Psoas muscle (tissue), 8 donors: ENCODE results near the gene AGRN. TPM values are rescaled to one million over a fixed set of nuclear protein-coding genes. Genes with fewer than 3 reads are reported as not detected.

Experiments
- ATAC-seq, 4 donors: fragments of 200-7000 bp; cut with Tn5 transposase; one replicate each; pipeline ENCODE4 v1.9.1; 2020; ENCODE audit warnings: moderate library complexity in 3 of 4, mild to moderate bottlenecking in 2 of 4
- DNase-seq, 2 donors: peaks; one replicate each; pipeline ENCODE4 v3.0.0-alpha.2; 2020
- H3K27ac ChIP-seq: fragments of 200-600 bp; one replicate; pipeline ENCODE4 v1.8.0; 2022
- H3K27me3 ChIP-seq, 3 donors: fragments of 200-600 bp in 1 of 3; one replicate each; pipeline versions ENCODE4 v1.6.1 to v1.8.0; 2013 to 2022; ENCODE audit warnings: low read length in 2 of 3, mild to moderate bottlenecking in 2 of 3, moderate library complexity in 1 of 3; ENCODE audit not compliant: insufficient read depth in 3 of 3
- H3K36me3 ChIP-seq, 2 donors: fragments of 200-600 bp in 1 of 2; one replicate each; pipeline versions ENCODE4 v1.6.1 to v1.8.0; 2013 to 2022; ENCODE audit warnings: low read depth in 1 of 2, mild to moderate bottlenecking in 1 of 2, moderate library complexity in 1 of 2; ENCODE audit not compliant: insufficient read depth in 1 of 2
- H3K4me1 ChIP-seq: fragments of 200-600 bp; one replicate; pipeline ENCODE4 v1.8.0; 2022
- H3K4me3 ChIP-seq: fragments of 200-600 bp; one replicate; pipeline ENCODE4 v1.8.0; 2022; ENCODE audit warnings: mild to moderate bottlenecking
- H3K9me3 ChIP-seq: fragments of 200-600 bp; one replicate; pipeline ENCODE4 v1.8.0; 2022
- WGBS, 3 donors: extraction: QIAGEN DNeasy Blood & Tissue Kit; methylation state at CpG; one replicate each; pipeline versions ENCODE4 v1.1.6 to v1.1.7; 2013; 5-methylcytosine and 5-hydroxymethylcytosine counted together
- intact Hi-C, 2 donors: fragments of 100-400 bp; cut with DNase I; formaldehyde crosslinking; loops; one replicate each; pipeline versions ENCODE4 v1.11.0 to v1.14.2; 2022
- polyA plus RNA-seq, 3 donors: library from polyadenylated mRNA; stranded (reverse); fragments of 200-250 nt; gene quantifications; one replicate each; pipeline ENCODE4 v1.2.3, GENCODE V29; 2013
- total RNA-seq, 4 donors: library from RNA; stranded (reverse); fragmentation: NEBNext Ultra II Directional in 2 of 4; extraction: Animal tissue kit (Norgen Biotek cat#: 25700) in 2 of 4; gene quantifications; one replicate each; pipeline versions ENCODE4 v1.2.1 to v1.2.4, GENCODE V29; 2021 to 2023
- TF ChIP-seq, protein P1 (sequence below): fragments of 200-600 bp; IDR thresholded peaks from one replicate; pipeline ENCODE4 v1.8.0; 2022; ENCODE audit warnings: antibody characterized with exemption
- donor health status: healthy with polysubstance abuse.
- donor health status: DM: no; HTN: no; CAD: no; lungs with moderate emphysema.
- donor health status: Bipolar disorder and iron deficiency.
- donor health status: healthy.
- donor health status: DM: yes; HTN: yes; CAD: no.
- donor health status: DM: no; HTN: no; CAD: no.
- donor health status: DM: no; HTN: no; CAD: no.
- donor health status: DM: yes; HTN: yes; CAD: no.

The AGRN gene
- total and polyA plus RNA-seq, 7 donors, result 1.3 to 5.4 (median 3.4) TPM

DNA sequence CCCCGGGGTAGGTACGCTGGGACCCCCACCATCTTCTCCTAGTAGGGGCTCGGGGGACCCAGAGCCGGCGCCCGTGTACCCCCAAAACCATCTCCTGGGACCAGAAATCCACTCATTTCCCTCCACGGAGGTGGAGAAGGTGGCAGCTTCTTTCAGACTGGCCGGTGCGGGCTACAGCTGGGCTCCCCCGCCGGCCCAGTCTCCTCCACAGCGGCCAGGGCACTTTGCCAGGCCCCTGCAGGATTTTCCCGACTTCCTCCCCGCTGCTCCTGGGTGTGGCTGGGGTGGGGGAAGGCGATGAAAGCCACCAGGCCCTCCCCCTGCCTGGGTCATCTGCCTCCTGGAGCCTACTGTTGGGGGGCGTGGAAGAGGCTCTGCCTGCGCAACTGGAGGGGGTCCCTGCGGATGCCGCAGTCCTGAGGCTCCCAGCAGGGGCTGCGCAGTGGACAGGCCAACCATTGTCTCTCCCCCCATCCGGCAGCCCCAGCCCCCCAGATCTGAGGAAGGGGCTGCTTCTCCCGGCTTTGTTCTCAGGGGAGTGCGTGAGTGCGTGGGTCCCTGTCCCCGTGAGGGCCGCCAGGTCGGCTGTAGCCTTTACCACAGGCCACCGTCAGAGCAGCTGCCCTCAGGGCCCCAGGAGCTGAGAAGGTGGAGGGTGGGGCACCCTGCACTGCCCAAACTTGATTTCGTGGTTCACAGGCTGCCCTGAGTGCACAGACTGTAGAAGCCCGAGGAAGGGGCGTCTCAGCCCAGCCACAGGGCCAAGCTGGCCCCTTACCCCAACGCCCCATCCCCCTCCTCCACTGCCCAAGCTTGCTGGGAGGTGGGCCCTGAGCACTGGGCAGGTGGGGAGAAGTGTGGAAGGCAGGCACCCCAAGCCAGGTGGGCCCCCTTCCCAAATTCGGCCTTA is 1.3 kb downstream of the AGRN start:
- Histone ChIP-seq H3K4me3 (peak overlapping the region; percentile 79), H3K9me3 (no peaks in the 10 kb centered on the region), H3K27me3 (peaks cover 0 to 30% (median 11%) of the 10 kb centered on the region in 3 donors), H3K36me3 (no peaks in the 10 kb centered on the region), H3K27ac (no peak overlapping the region), H3K4me1 (peaks cover 4% of the 10 kb centered on the region)
- TF ChIP-seq, protein P1, sequence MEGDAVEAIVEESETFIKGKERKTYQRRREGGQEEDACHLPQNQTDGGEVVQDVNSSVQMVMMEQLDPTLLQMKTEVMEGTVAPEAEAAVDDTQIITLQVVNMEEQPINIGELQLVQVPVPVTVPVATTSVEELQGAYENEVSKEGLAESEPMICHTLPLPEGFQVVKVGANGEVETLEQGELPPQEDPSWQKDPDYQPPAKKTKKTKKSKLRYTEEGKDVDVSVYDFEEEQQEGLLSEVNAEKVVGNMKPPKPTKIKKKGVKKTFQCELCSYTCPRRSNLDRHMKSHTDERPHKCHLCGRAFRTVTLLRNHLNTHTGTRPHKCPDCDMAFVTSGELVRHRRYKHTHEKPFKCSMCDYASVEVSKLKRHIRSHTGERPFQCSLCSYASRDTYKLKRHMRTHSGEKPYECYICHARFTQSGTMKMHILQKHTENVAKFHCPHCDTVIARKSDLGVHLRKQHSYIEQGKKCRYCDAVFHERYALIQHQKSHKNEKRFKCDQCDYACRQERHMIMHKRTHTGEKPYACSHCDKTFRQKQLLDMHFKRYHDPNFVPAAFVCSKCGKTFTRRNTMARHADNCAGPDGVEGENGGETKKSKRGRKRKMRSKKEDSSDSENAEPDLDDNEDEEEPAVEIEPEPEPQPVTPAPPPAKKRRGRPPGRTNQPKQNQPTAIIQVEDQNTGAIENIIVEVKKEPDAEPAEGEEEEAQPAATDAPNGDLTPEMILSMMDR, result no peak
- ATAC-seq (no peak), DNase-seq (peak; percentile 63 to 75)
- intact Hi-C loops, result no loop called here
- 35 to 42% (median 40%) methylated on average over 32 to 33 of the region's 33 CpGs for WGBS, 3 donors

DNA sequence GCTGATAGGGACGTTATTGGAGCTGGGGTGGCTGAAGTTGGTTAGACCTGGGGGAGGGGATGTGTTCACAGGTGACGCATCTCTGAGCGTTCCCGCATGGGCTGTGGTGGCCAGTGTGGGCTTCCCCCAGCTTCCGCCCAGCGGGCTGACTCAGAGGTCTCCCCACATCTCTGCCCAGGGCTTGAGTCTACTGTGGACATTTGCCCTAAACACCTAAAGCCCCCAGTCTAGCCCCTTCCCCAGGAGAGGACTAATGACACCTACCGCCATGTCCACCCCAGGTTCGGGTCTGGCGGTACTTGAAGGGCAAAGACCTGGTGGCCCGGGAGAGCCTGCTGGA is 2.0 kb downstream of the AGRN start:
- Histone ChIP-seq H3K36me3 (no peaks in the 10 kb centered on the region), H3K27me3 (peaks cover 0 to 30% (median 11%) of the 10 kb centered on the region in 3 donors), H3K4me1 (peaks cover 4% of the 10 kb centered on the region), H3K9me3 (no peaks in the 10 kb centered on the region), H3K4me3 (no peak overlapping the region), H3K27ac (no peak overlapping the region)
- intact Hi-C loops, result no loop called here
- 91 to 95% (median 94%) methylated on average over 10 of the region's 10 CpGs for WGBS, 3 donors
- no peak for DNase-seq
- TF ChIP-seq, protein P1, result no peak
- ATAC-seq, result no peak

DNA sequence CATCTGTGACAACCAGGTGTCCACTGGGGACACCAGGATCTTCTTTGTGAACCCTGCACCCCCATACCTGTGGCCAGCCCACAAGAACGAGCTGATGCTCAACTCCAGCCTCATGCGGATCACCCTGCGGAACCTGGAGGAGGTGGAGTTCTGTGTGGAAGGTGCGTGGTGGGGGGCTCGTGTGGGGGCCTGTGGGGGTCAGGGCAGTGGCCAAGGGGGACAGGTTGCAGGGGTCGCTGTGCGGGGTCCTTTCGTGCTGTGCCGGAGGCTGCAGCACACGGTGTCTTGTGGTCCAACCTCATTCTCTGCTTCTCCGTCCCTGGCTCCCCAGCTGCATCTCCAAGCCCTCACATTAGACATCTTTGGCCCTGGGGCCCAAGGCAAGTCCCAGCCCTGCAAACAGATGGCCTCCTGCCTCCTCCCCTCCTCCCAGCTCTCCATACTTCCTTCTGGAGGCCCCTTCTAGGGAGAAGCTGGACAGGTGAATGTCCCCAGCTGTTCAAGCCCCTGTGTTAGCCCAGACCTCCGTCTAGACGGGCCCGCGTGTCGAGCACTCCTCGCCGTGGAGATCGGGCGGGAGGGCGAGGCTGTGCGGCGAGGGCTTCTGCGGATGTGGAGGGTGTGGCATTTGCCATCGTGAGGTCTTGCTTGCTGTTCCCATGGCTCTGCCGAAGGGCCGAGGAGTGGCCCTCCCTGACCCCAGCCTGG is 2.5 kb downstream of the AGRN start:
- no peak overlapping the region for H3K4me3 ChIP-seq
- 76 to 80% (median 79%) methylated on average over 24 to 27 of the region's 27 CpGs for WGBS, 3 donors
- H3K4me1 ChIP-seq, result peaks cover 4% of the 10 kb centered on the region
- TF ChIP-seq, protein P1, result no peak
- no peak for DNase-seq
- H3K9me3 ChIP-seq, result no peaks in the 10 kb centered on the region
- ATAC-seq, result no peak
- peaks cover 0 to 35% (median 11%) of the 10 kb centered on the region in 3 donors for H3K27me3 ChIP-seq
- intact Hi-C loops, result no loop called here
- H3K36me3 ChIP-seq, result no peaks in the 10 kb centered on the region
- H3K27ac ChIP-seq, result no peak overlapping the region

DNA sequence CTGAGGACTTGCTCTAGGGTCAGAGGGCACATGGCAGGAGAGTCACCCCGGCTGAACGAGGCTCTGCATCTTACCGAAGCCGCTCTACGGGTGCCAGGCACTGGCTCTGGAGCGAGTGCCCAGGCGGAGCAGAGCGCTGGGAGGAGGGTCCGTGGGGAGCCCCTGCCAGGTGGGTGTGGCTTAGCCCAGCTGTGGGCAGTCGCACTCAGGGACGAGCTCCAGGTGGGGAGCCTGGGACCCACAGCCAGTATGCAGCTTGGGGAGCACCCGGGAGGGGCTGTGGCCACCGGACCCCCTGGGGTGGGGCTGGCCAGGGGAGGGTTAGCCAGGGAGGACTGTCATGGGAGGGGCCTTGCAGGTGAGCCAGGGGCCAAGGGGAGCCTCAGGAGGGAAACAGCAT is 3.8 kb downstream of the AGRN start:
- DNase-seq, result no peak
- 52 to 58% (median 52%) methylated on average over 12 to 13 of the region's 13 CpGs for WGBS, 3 donors
- TF ChIP-seq, protein P1, result no peak
- peaks cover 0 to 38% (median 15%) of the 10 kb centered on the region in 3 donors for H3K27me3 ChIP-seq
- peaks cover 4% of the 10 kb centered on the region for H3K4me1 ChIP-seq
- H3K27ac ChIP-seq, result no peak overlapping the region
- no peaks in the 10 kb centered on the region for H3K9me3 ChIP-seq
- ATAC-seq, result no peak
- intact Hi-C loops, result no loop called here
- no peak overlapping the region for H3K4me3 ChIP-seq
- no peaks in the 10 kb centered on the region for H3K36me3 ChIP-seq
